ENCODE measurements around the gene LYRM4. TPM values are rescaled to one million over a fixed set of nuclear protein-coding genes. Genes with fewer than 3 reads are reported as not detected.

The LYRM4 gene
- total RNA-seq, 2 experiments from 2014 or later: 24.8 to 28.1 TPM

DNA sequence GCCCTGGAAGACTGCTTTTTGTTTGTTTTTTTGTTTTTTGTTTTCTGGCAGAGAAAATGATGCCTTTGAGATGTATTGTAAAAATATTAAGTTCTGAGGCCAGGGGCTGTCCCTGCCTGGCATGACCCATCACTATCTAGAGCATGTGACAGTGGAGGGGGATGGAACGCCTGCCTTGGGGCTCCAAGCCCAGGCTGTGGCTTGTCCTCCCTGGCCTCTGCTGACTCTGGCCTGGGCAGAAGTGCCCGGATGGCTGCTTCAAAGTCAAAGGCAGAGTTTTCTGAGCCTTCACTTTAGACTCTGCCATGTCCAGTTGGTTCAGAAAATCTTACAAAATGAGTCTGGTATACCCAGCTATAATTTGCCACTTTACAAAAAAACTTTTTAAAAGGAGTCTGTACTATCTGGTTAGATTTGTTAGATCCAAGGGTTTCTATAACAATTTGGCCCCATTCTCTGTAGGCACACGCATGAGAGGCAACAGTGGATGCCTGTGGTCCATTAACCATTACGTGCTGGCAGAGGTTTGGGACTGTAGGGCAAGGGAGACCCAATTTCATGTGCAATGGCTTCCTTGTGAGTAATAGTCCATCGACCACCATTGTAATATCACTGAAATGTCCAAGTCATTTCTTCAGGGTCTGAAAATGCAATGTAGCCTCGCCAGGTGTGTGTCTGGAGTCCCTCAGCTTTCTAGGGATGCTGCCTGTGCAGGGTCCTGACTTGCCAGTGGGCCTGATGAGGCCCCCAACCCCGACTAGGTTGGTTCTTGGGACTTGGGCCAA lies 167.3 kb downstream of the LYRM4 start:
- TF ChIP-seq, protein P1, sequence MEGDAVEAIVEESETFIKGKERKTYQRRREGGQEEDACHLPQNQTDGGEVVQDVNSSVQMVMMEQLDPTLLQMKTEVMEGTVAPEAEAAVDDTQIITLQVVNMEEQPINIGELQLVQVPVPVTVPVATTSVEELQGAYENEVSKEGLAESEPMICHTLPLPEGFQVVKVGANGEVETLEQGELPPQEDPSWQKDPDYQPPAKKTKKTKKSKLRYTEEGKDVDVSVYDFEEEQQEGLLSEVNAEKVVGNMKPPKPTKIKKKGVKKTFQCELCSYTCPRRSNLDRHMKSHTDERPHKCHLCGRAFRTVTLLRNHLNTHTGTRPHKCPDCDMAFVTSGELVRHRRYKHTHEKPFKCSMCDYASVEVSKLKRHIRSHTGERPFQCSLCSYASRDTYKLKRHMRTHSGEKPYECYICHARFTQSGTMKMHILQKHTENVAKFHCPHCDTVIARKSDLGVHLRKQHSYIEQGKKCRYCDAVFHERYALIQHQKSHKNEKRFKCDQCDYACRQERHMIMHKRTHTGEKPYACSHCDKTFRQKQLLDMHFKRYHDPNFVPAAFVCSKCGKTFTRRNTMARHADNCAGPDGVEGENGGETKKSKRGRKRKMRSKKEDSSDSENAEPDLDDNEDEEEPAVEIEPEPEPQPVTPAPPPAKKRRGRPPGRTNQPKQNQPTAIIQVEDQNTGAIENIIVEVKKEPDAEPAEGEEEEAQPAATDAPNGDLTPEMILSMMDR (IDR thresholded peaks at IDR 0.05): no peak

DNA sequence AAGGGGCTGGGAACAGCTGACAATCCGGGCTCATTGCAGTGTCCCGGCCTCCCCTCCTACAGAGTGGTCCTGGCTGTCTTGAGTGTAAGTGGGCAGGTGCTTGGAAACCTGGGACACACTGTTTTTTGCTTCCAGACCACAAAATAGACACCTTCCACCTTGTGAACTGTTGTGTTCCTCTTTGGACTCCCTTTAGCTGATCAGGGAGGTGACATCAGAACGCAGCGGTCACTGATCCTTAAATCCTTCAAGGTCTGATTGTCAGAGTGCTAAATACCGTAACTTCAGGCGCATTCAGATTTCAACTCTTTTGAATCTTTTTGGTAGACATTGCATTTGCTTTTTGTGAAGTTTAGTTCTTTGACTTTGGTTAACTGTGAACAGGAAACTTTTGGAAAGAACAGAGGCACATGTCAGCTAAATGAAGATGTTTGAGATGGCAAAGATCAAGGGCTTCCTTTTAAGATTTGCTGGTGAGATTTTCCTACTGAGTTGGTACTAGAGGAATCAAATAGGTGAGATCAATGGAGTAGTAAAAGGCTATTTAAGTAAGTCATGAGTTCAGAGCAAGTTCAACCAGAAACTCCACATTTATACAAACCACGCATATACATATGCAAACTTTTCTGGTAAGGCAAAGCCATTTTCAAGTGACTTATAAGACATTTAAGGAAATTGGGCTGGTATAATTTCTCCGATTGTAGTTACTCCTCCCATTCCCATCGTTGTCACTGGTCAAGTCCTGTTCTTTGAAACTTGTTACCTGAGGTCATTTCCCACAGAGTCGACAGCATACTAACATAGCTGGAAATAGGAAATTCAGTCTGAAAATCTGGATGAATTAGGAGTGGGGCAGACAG lies 169.3 kb downstream of the LYRM4 start:
- TF ChIP-seq, protein P1 (IDR thresholded peaks at IDR 0.05): no peak
- no peak for ATAC-seq (ENCODE audit: poor library complexity)
- DNase-seq: no peak
- CTCF ChIA-PET: no interaction called here
- intact Hi-C loops (cut with DNase I, micrococcal nuclease): no loop called here
- peaks cover 48% of the 10 kb centered on the region for H3K27me3 Mint-ChIP-seq
- no peak overlapping the region for H3K27ac Mint-ChIP-seq
- no peak overlapping the region for H3K27ac ChIP-seq (ENCODE audit: low read depth in 1 of 2, low read length in 2 of 2)
- peaks cover 0 to 8% of the 10 kb centered on the region in 2 experiments for H3K9me3 ChIP-seq (ENCODE audit: control insufficient read depth in 1 of 2, insufficient read depth in 1 of 2, low read length in 2 of 2)
- H3K4me3 ChIP-seq (ENCODE audit: low read length): no peak overlapping the region
- H3K36me3 Mint-ChIP-seq (ENCODE audit: low read depth): no peaks in the 10 kb centered on the region
- POLR2A ChIA-PET: no interaction called here
- no peaks in the 10 kb centered on the region for H3K4me1 ChIP-seq (ENCODE audit: insufficient read depth, low read length)
- H3K4me1 Mint-ChIP-seq (ENCODE audit: low read depth): peaks cover 19% of the 10 kb centered on the region
- H3K9me3 Mint-ChIP-seq: no peaks in the 10 kb centered on the region
- H3K36me3 ChIP-seq (ENCODE audit: insufficient read depth, low read length): no peaks in the 10 kb centered on the region
- no peak overlapping the region for H3K4me3 Mint-ChIP-seq
- peaks cover 29 to 32% of the 10 kb centered on the region in 2 experiments for H3K27me3 ChIP-seq (ENCODE audit: control insufficient read depth in 1 of 2, insufficient read depth in 2 of 2, low read length in 2 of 2)

More for the DNA sequence above, 167.3 kb downstream of the LYRM4 start:
- H3K4me3 Mint-ChIP-seq: no peak overlapping the region
- Histone ChIP-seq H3K27ac (ENCODE audit: low read depth in 1 of 2, low read length in 2 of 2) (no peak overlapping the region), H3K9me3 (ENCODE audit: control insufficient read depth in 1 of 2, insufficient read depth in 1 of 2, low read length in 2 of 2) (no peaks in the 10 kb centered on the region), H3K27me3 (ENCODE audit: control insufficient read depth in 1 of 2, insufficient read depth in 2 of 2, low read length in 2 of 2) (peaks cover 13 to 17% of the 10 kb centered on the region in 2 experiments), H3K36me3 (ENCODE audit: insufficient read depth, low read length) (no peaks in the 10 kb centered on the region), H3K4me1 (ENCODE audit: insufficient read depth, low read length) (no peaks in the 10 kb centered on the region), H3K4me3 (ENCODE audit: low read length) (no peak overlapping the region)
- peaks cover 34% of the 10 kb centered on the region for H3K27me3 Mint-ChIP-seq
- ChIA-PET POLR2A (no interaction called here), CTCF (no interaction called here)
- H3K9me3 Mint-ChIP-seq: no peaks in the 10 kb centered on the region
- H3K27ac Mint-ChIP-seq: no peak overlapping the region
- no peak for DNase-seq
- intact Hi-C loops (cut with DNase I, micrococcal nuclease): no loop called here
- H3K4me1 Mint-ChIP-seq (ENCODE audit: low read depth): peaks cover 19% of the 10 kb centered on the region
- no peak for ATAC-seq (ENCODE audit: poor library complexity)
- no peaks in the 10 kb centered on the region for H3K36me3 Mint-ChIP-seq (ENCODE audit: low read depth)

DNA sequence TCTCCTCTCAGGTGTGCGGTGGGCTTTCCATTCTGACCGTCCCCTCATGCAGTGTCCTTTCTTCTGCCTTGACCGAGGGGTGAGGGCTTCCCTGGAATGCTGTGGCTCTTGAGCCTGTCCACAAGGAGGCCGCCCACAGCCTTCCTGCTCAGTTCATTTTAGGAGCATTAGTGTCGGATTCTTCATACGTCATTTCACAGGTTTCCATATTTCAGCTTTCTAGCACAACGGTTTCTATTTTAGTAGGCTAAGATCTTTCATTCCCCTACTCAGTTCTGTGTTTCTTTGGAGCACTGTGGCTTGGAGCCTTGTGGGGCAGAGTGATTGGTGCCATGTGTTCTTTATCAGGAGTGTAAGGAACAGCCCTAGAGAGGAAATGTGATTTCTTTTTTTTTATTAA lies 170.1 kb downstream of the LYRM4 start:
- intact Hi-C loops (cut with DNase I, micrococcal nuclease): no loop called here
- H3K36me3 Mint-ChIP-seq (ENCODE audit: low read depth): no peaks in the 10 kb centered on the region
- H3K27ac ChIP-seq (ENCODE audit: low read depth in 1 of 2, low read length in 2 of 2): no peak overlapping the region
- DNase-seq (no peak), ATAC-seq (ENCODE audit: poor library complexity) (no peak)
- peaks cover 19% of the 10 kb centered on the region for H3K4me1 Mint-ChIP-seq (ENCODE audit: low read depth)
- POLR2A ChIA-PET: no interaction called here
- H3K9me3 ChIP-seq (ENCODE audit: control insufficient read depth in 1 of 2, insufficient read depth in 1 of 2, low read length in 2 of 2): peaks cover 0 to 12% of the 10 kb centered on the region in 2 experiments
- peaks cover 32 to 39% of the 10 kb centered on the region in 2 experiments for H3K27me3 ChIP-seq (ENCODE audit: control insufficient read depth in 1 of 2, insufficient read depth in 2 of 2, low read length in 2 of 2)
- H3K27ac Mint-ChIP-seq: no peak overlapping the region
- H3K4me3 Mint-ChIP-seq: no peak overlapping the region
- peaks cover 6% of the 10 kb centered on the region for H3K4me1 ChIP-seq (ENCODE audit: insufficient read depth, low read length)
- H3K4me3 ChIP-seq (ENCODE audit: low read length): no peak overlapping the region
- H3K9me3 Mint-ChIP-seq: no peaks in the 10 kb centered on the region
- H3K27me3 Mint-ChIP-seq: peaks cover 51% of the 10 kb centered on the region
- no peaks in the 10 kb centered on the region for H3K36me3 ChIP-seq (ENCODE audit: insufficient read depth, low read length)
- CTCF ChIA-PET: no interaction called here
- TF ChIP-seq, protein P1 (IDR thresholded peaks at IDR 0.05): no peak

Data from CD4-positive, alpha-beta T cell (primary cell).